Esophagus (tissue), 2 donors: ENCODE data around the gene SASH1. TPM values are rescaled to one million over a fixed set of nuclear protein-coding genes. Genes with fewer than 3 reads are reported as not detected.

Experiments
- H3K27ac ChIP-seq, 2 donors: one replicate each; pipeline ENCODE4 v1.5.1; 2013; ENCODE audit warnings: low read depth in 2 of 2, mild to moderate bottlenecking in 2 of 2, inconsistent platforms in 1 of 2, low read length in 1 of 2, moderate library complexity in 1 of 2
- H3K27me3 ChIP-seq, 2 donors: one replicate each; pipeline ENCODE4 v1.6.1; 2013; ENCODE audit warnings: low read length in 2 of 2, control low read depth in 1 of 2, mild to moderate bottlenecking in 1 of 2; ENCODE audit not compliant: insufficient read depth in 2 of 2, control insufficient read depth in 1 of 2
- H3K36me3 ChIP-seq, 2 donors: one replicate each; pipeline ENCODE4 v1.6.1; 2013; ENCODE audit warnings: low read length in 1 of 2; ENCODE audit not compliant: control insufficient read depth in 2 of 2, insufficient read depth in 2 of 2
- H3K4me1 ChIP-seq, 2 donors: one replicate each; pipeline ENCODE4 v1.6.1; 2013; ENCODE audit warnings: low read length in 1 of 2; ENCODE audit not compliant: control insufficient read depth in 2 of 2, insufficient read depth in 2 of 2
- H3K4me3 ChIP-seq, 2 donors: one replicate each; pipeline ENCODE4 v1.5.1; 2013; ENCODE audit warnings: low read length in 2 of 2, mild to moderate bottlenecking in 2 of 2, low read depth in 1 of 2, moderate library complexity in 1 of 2
- H3K9me3 ChIP-seq, 2 donors: one replicate each; pipeline ENCODE4 v1.6.1; 2013; ENCODE audit warnings: mild to moderate bottlenecking in 2 of 2, low read depth in 1 of 2, low read length in 1 of 2, moderate library complexity in 1 of 2; ENCODE audit not compliant: control insufficient read depth in 2 of 2, insufficient read depth in 1 of 2
- WGBS, 2 donors: extraction: QIAGEN DNeasy Blood & Tissue Kit; methylation state at CpG; one replicate each; pipeline ENCODE4 v1.1.7; 2013; 5-methylcytosine and 5-hydroxymethylcytosine counted together
- polyA plus RNA-seq, 2 donors: library from polyadenylated mRNA; stranded (reverse); fragments of 200-250 nt; gene quantifications; one replicate each; pipeline ENCODE4 v1.2.3, GENCODE V29; 2013
- donor health status: healthy with polysubstance abuse.
- donor health status: Bipolar disorder and iron deficiency.

Gene SASH1
- polyA plus RNA-seq, 2 donors = 29.6 to 59.0 TPM

DNA sequence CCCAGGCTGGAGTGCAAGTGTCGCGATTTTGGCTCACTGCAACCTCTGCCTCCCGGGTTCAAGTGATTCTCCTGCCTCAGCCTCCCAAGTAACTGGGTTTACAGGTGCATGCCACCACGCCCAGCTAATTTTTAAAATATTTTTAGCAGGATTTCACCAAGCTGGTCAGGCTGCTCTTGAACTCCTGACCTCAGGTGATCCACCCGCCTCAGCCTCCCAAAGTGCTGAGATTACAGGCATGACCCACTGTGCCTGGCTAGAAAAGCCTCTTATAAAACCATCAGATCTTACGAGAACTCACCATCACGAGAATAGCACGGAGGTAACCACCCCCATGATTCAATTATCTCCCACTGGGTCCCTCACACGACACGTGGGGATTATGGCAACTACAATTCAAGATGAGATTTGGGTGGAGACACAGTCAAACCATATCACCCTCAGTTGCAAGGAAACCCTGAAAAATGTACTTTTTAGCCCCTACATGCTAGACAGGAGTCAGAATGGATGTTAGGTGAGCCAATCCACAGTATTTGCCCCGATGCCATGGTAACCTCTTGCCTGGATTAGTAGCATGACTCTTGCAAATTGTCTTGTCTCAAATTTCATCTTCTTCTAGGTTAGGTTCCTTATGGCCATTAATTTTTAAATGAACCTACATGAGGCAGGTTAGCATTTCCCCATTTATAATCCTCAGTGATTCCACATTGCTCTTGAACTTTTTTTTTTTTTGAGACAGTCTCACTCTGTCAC is 17.1 kb upstream of the SASH1 start:
- H3K4me1 ChIP-seq = no peaks in the 10 kb centered on the region
- H3K4me3 ChIP-seq = no peak overlapping the region
- H3K27ac ChIP-seq = peak overlapping the region in 1 of 2 donors; percentile 13
- no peaks in the 10 kb centered on the region for H3K27me3 ChIP-seq
- H3K36me3 ChIP-seq = no peaks in the 10 kb centered on the region
- H3K9me3 ChIP-seq = no peaks in the 10 kb centered on the region
- WGBS, 2 donors = 86 to 92% methylated on average over 11 of the region's 11 CpGs

DNA sequence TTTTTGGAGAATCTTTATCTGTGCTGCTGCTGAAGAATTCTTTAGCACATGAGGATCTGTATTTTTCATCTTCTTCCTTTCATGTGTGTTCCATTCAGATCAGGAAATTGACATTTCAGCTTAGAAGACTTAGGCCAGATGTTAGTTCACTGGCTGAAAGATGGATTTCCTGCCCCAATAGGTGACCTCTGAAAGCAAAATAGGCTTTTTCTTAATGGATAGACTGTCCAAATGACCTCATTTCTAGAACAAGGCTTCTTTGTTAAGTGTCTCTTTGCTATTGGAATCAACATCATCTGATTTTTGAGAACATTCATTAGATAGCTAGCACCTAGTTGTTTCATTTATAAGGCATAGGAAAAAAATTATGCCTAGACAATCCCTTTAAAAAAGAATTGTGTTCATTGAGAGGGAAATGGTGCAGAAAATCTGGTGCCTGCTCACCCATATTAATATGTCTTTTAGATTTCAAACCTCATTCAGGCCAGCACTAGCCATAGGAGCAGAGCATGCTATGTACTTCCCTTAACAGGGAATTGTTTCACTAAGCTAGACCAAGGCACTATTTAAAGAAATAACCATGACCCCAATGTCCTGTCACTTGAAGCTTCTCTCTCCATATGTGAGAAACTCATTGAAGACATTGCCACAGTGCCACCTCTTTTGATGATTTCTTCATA is 13.6 kb upstream of the SASH1 start:
- H3K4me1 ChIP-seq = peaks cover 0 to 5% of the 10 kb centered on the region in 2 donors
- peak overlapping the region; percentile 11 to 73 for H3K27ac ChIP-seq
- H3K4me3 ChIP-seq = no peak overlapping the region

GRCh38 chr6:148329596-148330381 is 12.8 kb upstream of the SASH1 start:
- Histone ChIP-seq H3K4me1 (peaks cover 0 to 5% of the 10 kb centered on the region in 2 donors), H3K4me3 (no peak overlapping the region), H3K27ac (peak overlapping the region; percentile 68 to 73), H3K36me3 (no peaks in the 10 kb centered on the region), H3K27me3 (no peaks in the 10 kb centered on the region), H3K9me3 (no peaks in the 10 kb centered on the region)
- WGBS, 2 donors = 37 to 47% methylated on average over 7 of the region's 7 CpGs

More for the DNA sequence above, 13.6 kb upstream of the SASH1 start:
- no peaks in the 10 kb centered on the region for H3K36me3 ChIP-seq
- H3K27me3 ChIP-seq = no peaks in the 10 kb centered on the region
- no peaks in the 10 kb centered on the region for H3K9me3 ChIP-seq

DNA sequence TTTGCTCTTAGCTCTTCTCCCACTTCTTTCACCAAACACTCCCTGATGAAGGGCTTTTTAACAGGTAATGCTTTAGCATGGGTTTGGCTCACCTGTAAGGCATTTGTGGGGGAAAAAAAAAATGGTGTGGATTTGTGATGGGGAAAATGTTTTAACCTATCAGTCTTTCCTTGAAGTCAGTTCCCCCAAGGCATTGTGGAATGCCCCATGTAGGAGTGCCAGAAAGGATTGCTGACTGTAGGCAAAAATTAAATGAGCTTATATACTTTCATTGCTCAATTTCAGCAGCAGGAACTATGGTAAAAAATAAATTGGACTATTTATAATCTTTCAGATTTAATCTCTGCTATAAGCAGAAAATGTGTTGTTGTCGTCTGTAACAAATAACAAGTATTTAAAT is 10.6 kb upstream of the SASH1 start:
- H3K27ac ChIP-seq = peak overlapping the region; percentile 41 to 73
- peaks cover 0 to 5% of the 10 kb centered on the region in 2 donors for H3K4me1 ChIP-seq
- H3K27me3 ChIP-seq = no peaks in the 10 kb centered on the region
- no peaks in the 10 kb centered on the region for H3K9me3 ChIP-seq
- no peak overlapping the region for H3K4me3 ChIP-seq
- no peaks in the 10 kb centered on the region for H3K36me3 ChIP-seq
- WGBS, 2 donors = 40 to 56% methylated on average over 1 of the region's 1 CpG

GRCh38 chr6:148336901-148337300 is 5.7 kb upstream of the SASH1 start:
- H3K4me1 ChIP-seq = no peaks in the 10 kb centered on the region
- WGBS, 2 donors = 95 to 97% methylated on average over 9 of the region's 9 CpGs
- no peak overlapping the region for H3K27ac ChIP-seq
- no peaks in the 10 kb centered on the region for H3K27me3 ChIP-seq
- no peaks in the 10 kb centered on the region for H3K9me3 ChIP-seq
- no peak overlapping the region for H3K4me3 ChIP-seq
- no peaks in the 10 kb centered on the region for H3K36me3 ChIP-seq

DNA sequence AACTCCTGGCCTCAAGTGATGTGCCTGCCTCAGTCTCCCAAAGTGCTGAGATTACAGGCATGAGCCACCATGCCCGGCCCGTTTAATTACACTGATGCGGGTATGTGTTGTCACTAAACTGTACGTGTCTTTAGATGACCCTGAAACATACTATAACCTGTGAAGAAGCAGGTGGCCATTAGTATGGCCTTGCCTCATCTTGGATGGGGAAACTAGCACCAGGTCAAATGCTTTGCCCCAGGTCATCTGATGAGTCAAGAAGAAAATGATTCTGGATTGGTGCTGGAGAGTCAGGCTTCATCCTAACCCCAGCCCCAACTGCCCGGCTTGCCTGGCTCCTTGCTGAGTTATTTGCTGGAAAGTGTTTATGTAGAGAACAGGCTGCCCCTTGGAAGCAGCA is 2.9 kb upstream of the SASH1 start:
- Histone ChIP-seq H3K27ac (no peak overlapping the region), H3K4me3 (no peak overlapping the region), H3K27me3 (no peaks in the 10 kb centered on the region), H3K9me3 (no peaks in the 10 kb centered on the region), H3K36me3 (no peaks in the 10 kb centered on the region), H3K4me1 (no peaks in the 10 kb centered on the region)
- 95 to 97% methylated on average over 5 of the region's 5 CpGs for WGBS, 2 donors

- no peaks in the 10 kb centered on the region for H3K4me1 ChIP-seq
- no peaks in the 10 kb centered on the region for H3K36me3 ChIP-seq
- 93 to 95% methylated on average over 9 of the region's 9 CpGs for WGBS, 2 donors
- peak overlapping the region in 1 of 2 donors; percentile 15 for H3K27ac ChIP-seq
- H3K4me3 ChIP-seq = no peak overlapping the region
- no peaks in the 10 kb centered on the region for H3K9me3 ChIP-seq
- H3K27me3 ChIP-seq = no peaks in the 10 kb centered on the region
Observed at GRCh38 chr6:148340586-148341297, 1.9 kb upstream of the SASH1 start.

GRCh38 chr6:148342100-148342349 is 613 bp upstream of the SASH1 start:
- no peaks in the 10 kb centered on the region for H3K27me3 ChIP-seq
- H3K9me3 ChIP-seq = no peaks in the 10 kb centered on the region
- 6 to 8% methylated on average over 8 of the region's 8 CpGs for WGBS, 2 donors
- no peaks in the 10 kb centered on the region for H3K4me1 ChIP-seq
- H3K36me3 ChIP-seq = no peaks in the 10 kb centered on the region
- peak overlapping the region; percentile 89 to 96 for H3K27ac ChIP-seq
- H3K4me3 ChIP-seq = peak overlapping the region; percentile 78 to 80

- WGBS, 2 donors = 3 to 7% methylated on average over 29 to 34 of the region's 34 CpGs
- Histone ChIP-seq H3K27me3 (no peaks in the 10 kb centered on the region), H3K4me3 (peak overlapping the region; percentile 78 to 80), H3K4me1 (no peaks in the 10 kb centered on the region), H3K9me3 (no peaks in the 10 kb centered on the region), H3K27ac (peak overlapping the region; percentile 89 to 96), H3K36me3 (no peaks in the 10 kb centered on the region)
Observed at GRCh38 chr6:148343047-148343782, 577 bp downstream of the SASH1 start.
